NCI-H2196 (cell line): ENCODE results near the gene UBAP1L.
"Not testable (repeated sequence)": the region's sequence is repeated elsewhere in the genome, so short reads cannot be mapped to it uniquely, and the experiment has no call there.

Source experiments
- DNase-seq: peaks from one replicate; lab custom pipeline; 2025; ENCODE audit not compliant: unreplicated experiment; lab: John Stamatoyannopoulos, UW

The UBAP1L gene

DNA sequence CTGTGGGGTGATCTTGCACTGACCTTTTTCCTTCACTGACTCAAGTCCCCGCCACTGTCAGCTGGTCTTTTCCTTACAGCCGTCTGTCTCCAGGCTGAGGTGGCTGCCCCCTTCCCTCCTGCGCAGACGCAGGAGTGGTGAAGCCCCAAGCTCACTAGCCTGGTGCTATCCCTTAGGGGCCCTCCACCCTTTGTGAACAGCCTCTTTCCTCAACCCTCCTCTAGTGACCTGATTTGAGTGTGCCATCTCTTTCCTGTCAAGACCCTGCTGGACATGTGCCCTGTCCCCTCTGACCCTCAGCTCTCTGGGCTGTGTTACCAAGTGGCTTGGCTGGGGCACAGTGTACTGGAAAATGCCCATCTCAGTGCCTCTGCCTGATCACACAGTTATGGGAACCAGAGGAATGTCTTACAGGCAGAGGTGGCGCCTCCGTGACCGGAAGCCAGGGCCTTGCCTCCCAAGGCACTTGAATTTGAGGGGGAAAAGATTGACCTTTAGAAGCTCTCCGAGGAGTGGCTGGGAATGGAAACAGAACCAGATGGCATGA is 29.7 kb downstream of the UBAP1L start:
- DNase-seq: no peak

DNA sequence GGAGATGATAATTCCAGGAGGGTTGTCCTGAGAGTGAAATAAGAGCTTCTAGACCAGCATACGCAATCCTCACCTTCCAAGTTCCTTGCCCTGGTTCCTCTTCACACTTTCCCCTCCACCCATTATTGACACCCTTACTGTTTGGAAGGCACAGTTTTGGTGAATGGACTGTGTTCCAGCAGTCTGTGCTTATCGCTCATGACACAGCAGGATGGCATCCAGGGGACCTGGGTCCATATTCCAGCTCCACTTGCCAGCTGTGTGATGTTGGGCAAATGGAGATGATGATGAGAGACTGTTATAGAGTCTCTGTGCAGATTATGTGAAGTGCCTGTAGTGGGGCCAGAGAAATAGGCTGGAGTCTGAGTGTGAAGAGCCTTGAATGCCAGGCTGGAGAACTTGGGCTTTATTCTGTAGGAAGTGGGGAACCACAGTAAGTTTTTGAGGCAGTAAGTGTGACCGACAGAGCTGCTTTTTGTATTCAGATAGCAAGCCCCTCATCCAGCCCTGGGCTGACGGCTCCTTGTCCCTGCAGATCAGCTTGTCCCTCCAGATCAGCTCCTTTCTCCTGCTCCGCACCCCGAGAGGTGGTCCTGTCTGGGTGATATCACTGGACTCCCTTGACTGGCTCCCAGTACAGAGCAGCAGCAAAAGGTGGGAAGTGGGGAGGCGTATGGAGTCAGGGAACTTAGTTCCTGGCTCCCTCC is 30.3 kb downstream of the UBAP1L start:
- DNase-seq: no peak

DNA sequence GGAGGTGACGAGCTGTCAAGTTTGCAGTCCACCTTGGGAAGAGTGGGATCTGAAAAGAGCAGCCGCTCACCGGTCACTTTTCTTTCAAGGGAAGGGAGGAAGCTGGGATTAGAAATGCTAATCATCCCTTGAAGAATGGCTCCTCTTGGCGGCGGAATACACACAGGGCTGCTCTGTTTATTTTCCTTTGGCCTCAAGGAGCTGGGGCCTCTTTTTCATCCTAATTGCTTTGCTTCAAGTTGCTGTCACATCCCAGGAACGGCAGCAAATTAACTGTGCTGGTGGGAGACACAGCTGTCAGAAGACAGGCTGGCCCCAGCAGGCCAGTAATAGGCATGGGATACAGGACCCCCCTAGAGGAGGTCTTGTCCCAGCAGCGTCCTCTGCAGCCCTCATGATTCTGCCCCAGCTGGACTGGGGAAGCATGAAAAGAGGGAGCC is 31.7 kb downstream of the UBAP1L start:
- no peak for DNase-seq

DNA sequence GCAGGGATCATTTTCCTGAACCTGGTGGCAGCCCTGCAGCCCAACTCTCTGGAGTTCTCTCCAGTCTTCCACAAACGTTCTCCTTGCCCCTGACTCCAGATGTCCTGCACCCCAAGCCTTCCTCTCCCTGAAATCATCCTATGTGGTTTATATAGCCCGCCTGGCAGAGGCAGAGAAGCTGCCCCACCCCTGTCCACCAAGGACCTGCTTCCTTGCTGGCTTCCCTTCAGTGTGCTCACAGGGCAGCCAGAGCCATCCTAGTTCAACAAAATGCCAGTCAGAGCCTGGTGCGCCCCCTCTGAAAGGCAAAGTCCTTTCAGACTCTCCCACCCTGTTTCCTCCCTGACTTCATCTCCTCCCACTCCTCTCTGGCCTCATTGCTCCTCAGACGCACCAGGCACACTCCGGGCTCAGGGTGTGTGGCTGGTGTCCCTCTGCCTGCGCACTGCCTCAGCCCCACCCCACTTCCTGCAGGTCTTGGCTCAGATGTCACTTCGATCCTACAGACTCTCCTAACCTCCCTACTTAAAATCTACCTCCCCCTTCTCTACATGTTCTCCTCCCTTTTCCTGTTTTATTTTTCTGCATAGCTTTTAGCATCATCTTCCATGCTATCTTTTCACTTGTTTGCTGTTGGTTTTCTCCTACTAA is 32.6 kb downstream of the UBAP1L start:
- no peak for DNase-seq

DNA sequence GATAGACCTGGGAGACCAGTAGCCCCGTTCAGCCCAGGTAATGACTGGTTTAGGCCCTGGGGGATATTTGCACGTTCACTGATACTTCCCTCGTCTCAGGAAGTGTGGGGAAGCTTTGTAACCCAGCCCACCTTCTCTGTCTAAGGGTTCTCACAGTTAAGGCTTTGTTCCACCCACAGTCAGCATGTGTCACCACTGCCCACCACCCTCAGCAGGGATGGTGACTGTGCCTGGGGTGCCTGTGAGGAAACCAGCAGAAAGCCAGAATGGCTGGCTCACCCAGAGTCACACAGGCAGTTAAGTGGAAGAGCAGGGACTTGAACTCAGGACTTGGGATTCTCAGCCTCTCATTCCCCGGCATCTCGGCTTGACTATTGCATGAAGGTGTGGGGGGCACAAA is 33.2 kb downstream of the UBAP1L start:
- no peak for DNase-seq

DNA sequence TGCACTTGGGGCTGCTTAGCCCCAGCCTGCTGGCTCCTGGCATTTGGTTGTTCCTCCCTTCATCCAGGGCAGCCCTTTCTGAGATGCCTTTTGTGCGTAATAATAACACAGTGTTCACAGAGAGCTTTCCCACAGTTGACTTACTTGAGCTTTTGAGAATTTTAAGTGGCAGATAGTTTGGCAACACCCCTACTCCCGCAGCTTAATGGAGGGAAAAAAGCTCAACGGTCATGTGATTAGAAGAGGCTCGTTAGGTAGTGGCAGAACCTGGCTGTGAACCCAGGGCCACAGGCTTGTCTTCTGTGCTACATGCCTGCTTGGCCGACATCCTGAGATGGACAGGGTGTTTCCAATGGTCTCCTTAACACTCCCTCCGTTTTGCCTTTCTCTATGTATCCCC is 33.7 kb downstream of the UBAP1L start:
- DNase-seq: no peak

DNA sequence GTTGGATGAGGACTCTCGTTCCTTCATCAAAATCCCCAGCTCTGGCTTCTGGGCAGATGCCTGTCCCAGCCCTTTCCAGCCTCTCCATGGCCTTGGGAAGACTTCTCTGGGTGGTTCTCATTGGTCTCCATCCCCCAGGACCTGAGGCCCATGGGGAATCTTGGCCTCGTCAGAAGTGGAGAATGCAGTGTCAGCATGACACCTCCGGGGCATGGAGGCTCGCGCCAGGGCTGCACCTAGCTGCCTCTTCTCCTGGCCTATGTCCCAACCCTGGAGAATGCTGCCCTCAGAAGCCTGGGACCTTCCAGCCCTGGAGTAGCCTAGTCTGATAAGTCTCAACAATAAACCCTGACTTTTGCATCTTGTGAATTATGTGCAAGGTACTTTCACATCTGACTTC is 35.4 kb downstream of the UBAP1L start:
- no peak for DNase-seq

DNA sequence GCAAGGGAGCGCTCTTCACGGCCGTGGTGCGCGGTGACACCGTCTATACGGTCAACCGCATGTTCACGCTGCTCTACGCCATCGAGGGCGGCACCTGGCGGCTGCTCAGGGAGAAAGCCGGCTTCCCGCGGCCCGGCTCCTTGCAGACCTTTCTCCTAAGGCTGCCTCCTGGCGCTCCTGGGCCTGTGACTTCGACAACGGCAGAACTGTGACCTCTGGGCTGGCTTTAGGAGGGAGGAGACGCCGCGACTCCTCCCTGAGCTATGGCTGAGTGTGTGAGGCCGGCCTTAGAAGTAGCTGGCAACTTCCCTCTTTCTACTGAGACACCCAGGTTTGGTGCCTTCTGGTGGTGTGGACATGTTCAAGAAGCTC is 37.0 kb downstream of the UBAP1L start:
- DNase-seq: no peak

DNA sequence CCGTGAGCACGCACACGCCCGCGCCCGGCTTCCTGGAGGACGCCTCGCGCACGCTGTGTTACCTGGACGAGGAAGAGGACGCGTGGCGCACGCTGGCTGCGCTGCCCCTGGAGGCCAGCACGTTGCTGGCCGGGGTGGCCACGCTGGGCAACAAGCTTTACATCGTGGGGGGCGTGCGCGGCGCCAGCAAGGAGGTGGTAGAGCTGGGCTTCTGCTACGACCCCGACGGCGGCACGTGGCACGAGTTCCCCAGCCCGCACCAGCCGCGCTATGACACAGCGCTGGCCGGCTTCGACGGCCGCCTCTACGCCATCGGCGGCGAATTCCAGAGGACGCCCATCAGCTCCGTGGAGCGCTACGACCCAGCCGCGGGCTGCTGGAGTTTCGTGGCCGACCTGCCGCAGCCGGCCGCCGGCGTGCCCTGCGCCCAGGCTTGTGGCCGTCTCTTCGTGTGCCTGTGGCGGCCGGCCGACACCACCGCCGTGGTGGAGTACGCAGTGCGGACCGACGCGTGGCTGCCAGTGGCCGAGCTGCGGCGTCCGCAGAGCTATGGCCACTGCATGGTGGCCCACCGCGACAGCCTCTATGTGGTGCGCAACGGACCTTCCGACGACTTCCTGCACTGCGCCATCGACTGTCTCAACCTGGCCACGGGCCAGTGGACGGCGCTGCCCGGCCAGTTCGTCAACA is 37.6 kb downstream of the UBAP1L start:
- DNase-seq: no peak

DNA sequence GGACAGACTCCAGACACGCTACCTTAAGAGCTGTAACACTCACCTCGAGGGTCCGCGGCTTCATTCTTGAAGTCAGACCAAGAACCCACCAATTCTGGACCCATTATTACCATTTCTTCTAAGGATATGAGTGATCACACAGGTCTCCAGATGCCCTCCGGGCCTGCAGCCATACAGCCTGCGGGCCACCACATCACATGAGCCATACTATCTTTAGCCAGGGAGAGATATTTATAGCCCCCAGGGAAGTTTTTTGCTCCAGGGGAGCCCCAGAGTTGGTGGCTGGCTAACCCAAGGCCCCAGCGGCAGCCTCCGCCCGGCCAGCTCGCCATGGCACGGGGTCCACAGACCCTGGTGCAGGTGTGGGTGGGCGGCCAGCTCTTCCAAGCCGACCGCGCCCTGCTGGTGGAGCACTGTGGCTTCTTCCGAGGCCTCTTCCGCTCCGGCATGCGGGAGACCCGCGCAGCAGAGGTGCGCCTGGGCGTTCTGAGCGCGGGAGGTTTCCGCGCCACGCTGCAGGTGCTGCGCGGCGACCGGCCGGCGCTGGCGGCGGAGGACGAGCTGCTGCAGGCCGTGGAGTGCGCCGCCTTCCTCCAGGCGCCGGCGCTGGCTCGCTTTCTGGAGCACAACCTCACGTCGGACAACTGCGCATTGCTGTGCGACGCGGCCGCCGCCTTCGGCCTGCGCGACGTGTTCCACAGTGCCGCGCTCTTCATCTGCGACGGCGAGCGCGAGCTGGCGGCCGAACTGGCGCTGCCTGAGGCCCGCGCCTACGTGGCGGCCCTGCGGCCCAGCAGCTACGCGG is 38.3 kb downstream of the UBAP1L start, which contains the start of gene KBTBD13:
Gene KBTBD13, plus strand, starts transcription at position 261 of the 805 bp plus-strand sequence. Its CDS starts 70 bp downstream, at position 331.
- no peak for DNase-seq

DNA sequence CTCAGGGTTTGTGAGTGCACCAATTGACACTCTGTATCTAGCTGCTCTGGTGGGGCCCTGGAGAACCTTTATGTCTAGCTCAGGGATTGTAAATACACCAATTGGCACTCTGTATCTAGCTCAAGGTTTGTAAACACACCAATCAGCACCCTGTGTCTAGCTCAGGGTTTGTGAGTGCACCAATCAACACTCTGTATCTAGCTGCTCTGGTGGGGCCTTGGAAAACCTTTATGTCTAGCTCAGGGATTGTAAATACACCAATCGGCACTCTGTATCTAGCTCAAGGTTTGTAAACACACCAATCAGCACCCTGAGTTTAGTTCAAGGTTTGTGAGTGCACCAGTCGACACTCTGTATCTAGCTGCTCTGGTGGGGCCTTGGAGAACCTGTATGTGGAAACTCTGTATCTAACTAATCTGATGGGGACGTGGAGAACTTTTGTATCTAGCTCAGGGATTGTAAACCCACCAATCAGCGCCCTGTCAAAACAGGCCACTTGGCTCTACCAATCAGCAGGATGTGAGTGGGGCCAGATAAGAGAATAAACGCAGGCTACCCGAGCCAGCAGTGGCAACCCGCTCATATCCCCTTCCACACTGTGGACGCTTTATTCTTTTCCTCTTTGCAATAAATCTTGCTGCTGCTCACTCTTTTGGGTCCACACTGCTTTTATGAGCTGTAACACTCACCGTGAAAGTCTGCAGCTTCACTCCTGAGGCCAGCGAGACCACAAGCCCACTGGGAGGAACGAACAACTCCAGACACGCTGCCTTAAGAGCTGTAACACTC is 39.2 kb downstream of the UBAP1L start:
- DNase-seq: not testable (repeated sequence)

DNA sequence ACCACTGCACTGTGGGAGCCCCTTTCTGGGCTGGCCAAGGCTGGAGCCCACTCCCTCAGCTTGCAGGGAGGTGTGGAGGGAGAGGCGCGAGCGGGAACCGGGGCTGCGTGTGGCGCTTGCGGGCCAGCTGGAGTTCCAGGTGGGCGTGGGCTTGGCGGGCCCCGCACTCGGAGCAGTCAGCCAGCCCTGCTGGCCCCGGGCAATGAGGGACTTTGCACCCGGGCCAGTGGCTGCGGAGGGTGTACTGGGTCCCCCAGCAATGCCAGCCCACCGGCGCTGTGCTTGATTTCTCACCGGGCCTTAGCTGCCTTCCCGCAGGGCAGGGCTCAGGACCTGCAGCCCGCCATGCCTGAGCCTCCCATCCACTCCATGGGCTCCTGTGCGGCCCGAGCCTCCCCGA is 40.1 kb downstream of the UBAP1L start:
- not testable (repeated sequence) for DNase-seq

DNA sequence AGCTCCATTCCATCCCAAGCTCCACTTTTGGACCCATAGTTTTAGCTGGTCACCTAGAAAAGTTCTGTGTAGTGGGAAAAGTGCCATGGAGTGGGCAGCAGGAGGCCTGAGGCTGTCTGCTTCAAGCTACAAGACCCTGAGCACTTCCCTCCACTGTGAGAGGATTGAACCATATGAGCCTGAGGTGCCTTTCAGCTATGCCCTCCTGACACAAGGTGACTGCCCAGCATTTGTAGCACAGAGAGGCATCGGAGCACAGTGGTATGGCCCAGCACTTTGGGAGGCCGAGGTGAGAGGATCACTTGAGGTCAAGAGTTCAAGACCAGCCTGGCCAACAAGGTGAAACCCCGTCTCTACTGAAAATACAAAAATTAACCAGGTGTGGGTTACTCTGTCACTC is 42.4 kb downstream of the UBAP1L start:
- DNase-seq: no peak

DNA sequence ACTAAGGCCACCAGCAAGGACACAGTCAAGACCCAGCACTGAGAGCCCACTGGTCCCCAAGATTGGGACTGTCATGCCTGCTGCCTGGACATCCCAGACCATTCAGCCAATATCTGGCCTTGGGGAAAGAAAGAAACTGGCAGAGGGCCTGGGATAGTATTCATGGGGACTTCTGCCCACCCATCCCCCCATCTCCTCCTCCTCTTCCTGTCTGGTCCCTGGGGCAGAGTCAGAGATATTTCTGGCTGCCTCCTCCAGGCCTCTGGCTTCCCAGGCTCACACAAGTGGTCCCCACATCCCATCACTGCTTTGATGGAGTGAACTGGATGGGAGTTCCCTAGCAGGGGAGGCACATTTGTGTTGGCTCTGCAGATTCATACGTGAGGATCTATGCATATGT is 43.0 kb downstream of the UBAP1L start:
- DNase-seq: no peak

DNA sequence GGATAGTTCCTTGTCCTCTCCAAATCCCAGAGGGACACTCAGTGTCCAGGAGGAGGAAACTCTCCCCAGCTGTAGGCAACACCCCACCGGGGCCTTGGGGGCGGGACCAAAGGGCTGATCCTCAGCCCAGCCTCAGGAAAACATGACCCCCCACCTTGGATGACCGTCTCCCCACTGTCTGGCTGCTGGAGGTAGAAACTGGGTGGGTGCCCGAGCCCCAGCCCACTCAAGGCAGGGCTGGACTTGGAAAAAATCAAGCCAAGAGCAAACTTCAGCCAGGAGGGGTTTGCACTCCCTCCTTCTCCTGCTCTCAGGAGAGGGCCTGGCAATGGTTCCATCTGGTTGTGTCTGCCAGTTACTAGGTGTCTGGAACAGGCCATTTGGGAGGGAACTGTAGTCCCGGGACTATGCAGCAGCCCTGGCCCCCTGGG is 43.6 kb downstream of the UBAP1L start:
- DNase-seq: no peak

DNA sequence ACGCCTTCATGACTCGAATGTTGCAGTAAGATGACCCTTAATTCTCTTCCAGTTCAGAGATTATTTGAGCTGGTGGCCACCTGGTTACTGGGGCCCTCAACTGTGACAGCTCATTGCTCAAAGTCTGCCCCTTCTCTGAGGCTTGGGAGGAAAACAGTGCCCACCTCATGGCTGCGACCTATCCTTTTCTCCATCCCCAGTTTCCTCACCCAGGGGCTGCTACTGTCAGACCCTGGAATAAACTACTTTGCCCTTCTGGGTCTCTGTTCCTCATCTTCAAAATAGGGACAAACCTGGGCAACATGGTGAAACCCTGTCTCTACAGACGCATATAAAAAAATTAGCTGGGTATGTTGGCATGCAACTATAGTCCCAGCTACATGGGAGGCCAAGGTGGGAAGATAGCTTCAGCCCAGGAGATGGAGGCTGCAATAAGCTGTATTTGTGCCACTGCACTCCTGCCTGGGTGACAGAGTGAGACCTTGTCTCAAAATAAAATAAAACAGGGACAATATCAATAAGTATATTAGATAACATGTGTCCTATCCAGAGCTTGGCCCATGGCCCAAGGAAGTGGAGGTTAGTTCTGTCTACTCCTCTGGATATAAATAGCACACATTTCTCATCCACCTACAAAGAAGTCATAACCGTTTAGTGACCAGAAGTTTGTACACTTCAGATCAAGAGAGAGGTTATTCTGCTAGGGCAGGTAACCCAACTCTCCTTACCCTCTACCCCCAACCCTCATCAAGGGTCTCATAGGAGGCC is 45.0 kb downstream of the UBAP1L start:
- DNase-seq: no peak

DNA sequence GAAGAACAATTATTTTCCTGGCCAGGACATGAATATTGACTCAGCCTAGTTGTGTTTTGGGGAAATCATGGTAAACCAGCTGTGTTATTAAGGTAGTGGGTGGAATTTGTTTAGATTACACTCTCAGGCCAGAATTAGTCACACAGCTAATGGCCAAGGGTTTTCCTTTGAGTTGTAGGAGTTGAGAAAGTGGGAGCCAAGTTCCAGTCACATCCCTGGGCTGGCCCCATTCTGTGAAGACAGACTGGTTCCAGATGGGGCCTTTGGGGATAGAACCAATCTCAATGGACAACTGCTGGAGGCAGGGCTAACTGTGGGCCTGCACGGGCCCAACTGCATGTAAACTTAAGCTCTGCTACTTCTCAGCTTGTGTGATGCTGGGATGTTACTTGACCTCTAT is 45.8 kb downstream of the UBAP1L start:
- DNase-seq: no peak

DNA sequence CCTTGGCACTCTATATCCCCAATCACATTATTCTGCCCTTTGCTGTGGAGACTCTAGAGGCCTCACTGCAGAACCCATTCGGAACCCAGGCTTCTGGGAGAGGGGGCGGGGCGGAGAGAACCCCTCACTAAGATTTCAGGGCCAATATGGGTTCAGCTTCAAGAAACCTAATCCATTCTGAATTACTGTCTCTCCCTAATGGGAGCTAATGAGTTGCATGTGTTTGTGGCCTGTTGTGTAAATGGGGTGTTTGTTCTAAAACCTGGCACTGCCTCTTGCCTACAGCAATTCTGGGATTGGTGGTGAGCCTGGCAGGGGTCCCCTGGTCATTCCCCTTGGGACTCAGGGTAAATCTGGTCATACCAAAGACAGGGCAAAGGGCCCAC is 46.6 kb downstream of the UBAP1L start:
- DNase-seq: no peak

DNA sequence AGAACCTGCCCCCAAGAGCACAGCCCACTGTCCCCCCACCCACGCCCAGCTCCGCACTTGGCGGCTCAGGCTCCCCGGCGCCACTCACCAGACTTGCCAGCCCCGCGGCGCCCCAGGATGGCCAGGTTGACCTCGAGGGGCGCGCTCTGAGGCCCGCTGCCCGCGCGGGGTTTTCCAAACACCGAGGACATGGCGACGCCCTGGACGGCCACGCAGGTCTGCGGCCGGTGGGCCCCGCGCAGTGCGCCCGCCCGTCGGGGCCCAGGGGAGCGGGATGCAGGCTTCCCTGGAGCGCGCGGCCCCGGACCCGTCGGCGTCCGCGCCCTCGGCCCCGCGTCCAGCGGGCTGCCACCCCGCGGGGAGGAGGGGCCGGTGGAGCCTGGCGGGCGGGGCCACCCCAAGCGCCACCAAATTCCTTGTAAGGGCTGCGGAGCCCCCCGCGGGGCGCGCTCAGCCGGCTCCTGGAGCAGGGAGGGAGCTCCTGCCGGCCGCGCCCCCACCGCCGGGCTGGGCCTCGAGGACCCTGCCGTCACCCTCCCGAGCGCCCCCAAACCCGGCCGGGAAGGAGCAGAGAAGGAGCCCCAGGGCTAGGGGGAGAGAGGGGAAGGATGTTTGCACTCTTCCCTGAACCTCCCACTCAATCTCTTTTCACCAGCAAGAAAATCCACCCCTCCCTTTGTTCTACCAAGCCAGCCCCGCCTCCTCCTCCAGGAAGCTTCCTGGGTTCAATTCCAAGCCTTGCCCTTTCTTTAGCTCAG is 47.2 kb downstream of the UBAP1L start, which contains the start of gene RASL12:
Gene RASL12, minus strand, starts transcription at position 347 of the 758 bp plus-strand sequence. Its CDS starts 156 bp downstream, at position 191.
- DNase-seq: no peak
